Measurements from ENCODE around the gene PROSER3.

Gene PROSER3

GRCh38 chr19:35756377-35757230, 1.4 kb upstream of the PROSER3 start, which contains the start of gene HSPB6:
HSPB6 (minus strand) TSS chr19:35757029; CDS start chr19:35757008, 21 bp downstream.
- TF ChIP-seq, protein P1, sequence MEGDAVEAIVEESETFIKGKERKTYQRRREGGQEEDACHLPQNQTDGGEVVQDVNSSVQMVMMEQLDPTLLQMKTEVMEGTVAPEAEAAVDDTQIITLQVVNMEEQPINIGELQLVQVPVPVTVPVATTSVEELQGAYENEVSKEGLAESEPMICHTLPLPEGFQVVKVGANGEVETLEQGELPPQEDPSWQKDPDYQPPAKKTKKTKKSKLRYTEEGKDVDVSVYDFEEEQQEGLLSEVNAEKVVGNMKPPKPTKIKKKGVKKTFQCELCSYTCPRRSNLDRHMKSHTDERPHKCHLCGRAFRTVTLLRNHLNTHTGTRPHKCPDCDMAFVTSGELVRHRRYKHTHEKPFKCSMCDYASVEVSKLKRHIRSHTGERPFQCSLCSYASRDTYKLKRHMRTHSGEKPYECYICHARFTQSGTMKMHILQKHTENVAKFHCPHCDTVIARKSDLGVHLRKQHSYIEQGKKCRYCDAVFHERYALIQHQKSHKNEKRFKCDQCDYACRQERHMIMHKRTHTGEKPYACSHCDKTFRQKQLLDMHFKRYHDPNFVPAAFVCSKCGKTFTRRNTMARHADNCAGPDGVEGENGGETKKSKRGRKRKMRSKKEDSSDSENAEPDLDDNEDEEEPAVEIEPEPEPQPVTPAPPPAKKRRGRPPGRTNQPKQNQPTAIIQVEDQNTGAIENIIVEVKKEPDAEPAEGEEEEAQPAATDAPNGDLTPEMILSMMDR (IDR thresholded peaks at IDR 0.05; ENCODE audit: low read depth, low read length, missing control alignments), result no peak
- DNase-seq (ENCODE audit: low read depth), result no peak
- H3K4me3 ChIP-seq (ENCODE audit: low read depth, low read length), result peak within 1 kb of the TSS; percentile 68

GRCh38 chr19:35757231-35757748, 686 bp upstream of the PROSER3 start:
- H3K4me3 ChIP-seq (ENCODE audit: low read depth, low read length), result peak overlapping the region; percentile 68
- DNase-seq (ENCODE audit: low read depth), result no peak
- TF ChIP-seq, protein P1 (IDR thresholded peaks at IDR 0.05; ENCODE audit: low read depth, low read length, missing control alignments), result no peak

DNA sequence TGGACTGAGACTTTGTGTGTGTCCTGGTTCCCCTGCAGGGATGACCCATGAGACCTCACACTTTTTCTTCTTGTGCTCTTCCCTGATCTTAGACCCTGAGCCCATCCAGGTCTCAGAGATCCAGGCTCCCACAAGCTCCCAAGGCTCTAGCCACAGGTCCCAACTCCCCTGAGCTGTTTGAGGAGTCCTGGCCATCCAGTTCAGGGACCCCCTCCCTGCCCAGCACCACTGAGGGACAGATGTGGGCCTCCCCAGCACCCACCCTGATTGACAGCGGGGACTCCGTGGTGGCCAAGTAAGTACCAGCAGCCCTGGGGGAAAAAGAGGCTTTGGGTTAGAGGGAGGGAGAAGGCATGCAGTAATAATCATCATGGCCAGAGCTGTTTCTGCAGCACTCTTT, 1.7 kb downstream of the PROSER3 start:
- DNase-seq (ENCODE audit: low read depth), result no peak
- TF ChIP-seq, protein P1 (IDR thresholded peaks at IDR 0.05; ENCODE audit: low read depth, low read length, missing control alignments), result no peak
- H3K4me3 ChIP-seq (ENCODE audit: low read depth, low read length), result no peak overlapping the region

GRCh38 chr19:35760711-35761349, 2.9 kb downstream of the PROSER3 start:
- TF ChIP-seq, protein P1 (IDR thresholded peaks at IDR 0.05; ENCODE audit: low read depth, low read length, missing control alignments), result no peak
- H3K4me3 ChIP-seq (ENCODE audit: low read depth, low read length), result no peak overlapping the region
- no peak for DNase-seq (ENCODE audit: low read depth)

GRCh38 chr19:35764432-35765315, 6.7 kb downstream of the PROSER3 start:
- DNase-seq (ENCODE audit: low read depth), result no peak
- TF ChIP-seq, protein P1 (IDR thresholded peaks at IDR 0.05; ENCODE audit: low read depth, low read length, missing control alignments), result no peak
- H3K4me3 ChIP-seq (ENCODE audit: low read depth, low read length), result no peak overlapping the region

GRCh38 chr19:35766571-35767104, 8.7 kb downstream of the PROSER3 start:
- no peak overlapping the region for H3K4me3 ChIP-seq (ENCODE audit: low read depth, low read length)
- no peak for DNase-seq (ENCODE audit: low read depth)
- TF ChIP-seq, protein P1 (IDR thresholded peaks at IDR 0.05; ENCODE audit: low read depth, low read length, missing control alignments), result no peak
